DMS79 treated with DMSO at 0.1 percent for 48 hours (cell line): ENCODE data around the gene COL4A4.

Experiments used
- DNase-seq: peaks from one replicate; lab custom pipeline; 2025; lab: John Stamatoyannopoulos, UW

The COL4A4 gene

GRCh38 chr2:227161947-227162346 is 2.1 kb downstream of the COL4A4 start:
- DNase-seq, result no peak

DNA sequence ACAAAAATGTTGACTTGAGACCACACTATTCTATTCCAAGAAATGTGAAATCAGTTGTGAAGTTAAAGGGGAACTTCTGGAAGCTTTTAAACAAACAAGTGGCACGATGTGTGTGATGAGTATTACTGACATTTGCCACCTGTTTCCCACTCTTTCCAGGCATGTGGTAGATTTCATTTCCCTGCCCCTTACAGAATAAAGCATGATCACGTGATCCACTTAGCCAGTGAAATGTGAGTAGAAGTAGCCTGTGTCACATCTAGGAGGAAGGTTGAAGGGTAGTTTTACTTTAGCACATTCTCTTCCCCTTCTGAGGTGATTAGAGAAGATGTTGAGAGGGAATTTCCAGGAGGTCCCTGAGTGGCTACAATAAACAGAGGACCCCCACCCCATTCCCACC is 3.8 kb downstream of the COL4A4 start:
- no peak for DNase-seq

- DNase-seq, result no peak
Observed at GRCh38 chr2:227154986-227155774, 8.8 kb downstream of the COL4A4 start.

- no peak for DNase-seq
Observed at GRCh38 chr2:227153758-227154486, 10.1 kb downstream of the COL4A4 start.

- DNase-seq, result no peak
Observed at GRCh38 chr2:227153307-227153706, 10.7 kb downstream of the COL4A4 start.

DNA sequence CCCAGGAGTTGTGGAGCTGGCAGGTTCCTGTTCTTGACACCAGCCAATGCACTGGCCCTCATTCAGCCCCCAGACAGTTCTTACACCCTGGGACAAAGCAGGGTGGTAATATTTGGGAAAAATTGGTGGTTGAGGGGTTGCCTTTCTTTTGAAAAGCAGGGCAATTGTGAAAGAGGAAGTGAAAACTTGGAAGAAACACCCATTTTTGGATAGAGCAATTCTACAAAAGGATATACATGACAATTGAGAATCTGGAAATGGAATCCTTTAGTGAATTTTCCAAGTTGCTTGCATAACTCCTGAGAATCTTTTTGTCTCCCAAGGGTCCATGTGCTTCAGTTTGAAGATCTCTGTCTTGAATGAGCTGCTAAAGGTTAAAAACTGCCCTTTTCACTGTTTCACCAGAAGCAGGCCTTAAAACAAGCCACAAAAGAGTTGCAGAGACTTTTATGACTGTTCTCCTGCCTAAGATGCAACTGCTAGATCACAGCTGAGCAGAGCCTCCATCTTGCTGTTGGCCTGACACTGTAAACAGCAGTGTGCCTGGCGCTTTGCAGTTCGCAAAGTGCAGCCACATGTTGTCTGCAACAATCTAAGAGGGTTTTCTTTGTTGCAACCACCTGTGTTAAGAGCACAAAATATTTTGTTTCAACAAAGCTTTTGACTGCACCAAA is 11.8 kb downstream of the COL4A4 start:
- no peak for DNase-seq

GRCh38 chr2:227150222-227150936 is 13.6 kb downstream of the COL4A4 start:
- no peak for DNase-seq

DNA sequence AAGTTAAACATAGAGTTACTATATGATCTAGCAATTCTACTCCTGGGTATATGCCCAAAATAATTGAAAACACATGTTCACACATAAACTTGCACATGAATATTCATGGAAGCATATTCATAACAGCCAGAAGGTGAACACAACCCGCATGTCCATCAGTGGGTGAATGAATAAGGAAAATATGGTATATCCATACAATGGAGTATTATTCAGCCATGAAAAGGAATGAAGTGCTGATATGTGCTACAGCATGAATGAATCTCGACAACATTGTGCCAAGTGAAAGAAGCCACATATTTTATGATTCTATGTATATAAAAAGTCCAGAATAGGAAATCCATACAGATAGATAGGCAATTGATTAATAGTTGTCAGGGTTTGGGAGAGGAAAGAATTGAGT is 15.9 kb downstream of the COL4A4 start:
- no peak for DNase-seq

GRCh38 chr2:227147023-227147422 is 17.0 kb downstream of the COL4A4 start:
- DNase-seq, result no peak

GRCh38 chr2:227146456-227146855 is 17.5 kb downstream of the COL4A4 start:
- no peak for DNase-seq

- DNase-seq, result no peak
Observed at GRCh38 chr2:227143895-227144294, 20.1 kb downstream of the COL4A4 start.

DNA sequence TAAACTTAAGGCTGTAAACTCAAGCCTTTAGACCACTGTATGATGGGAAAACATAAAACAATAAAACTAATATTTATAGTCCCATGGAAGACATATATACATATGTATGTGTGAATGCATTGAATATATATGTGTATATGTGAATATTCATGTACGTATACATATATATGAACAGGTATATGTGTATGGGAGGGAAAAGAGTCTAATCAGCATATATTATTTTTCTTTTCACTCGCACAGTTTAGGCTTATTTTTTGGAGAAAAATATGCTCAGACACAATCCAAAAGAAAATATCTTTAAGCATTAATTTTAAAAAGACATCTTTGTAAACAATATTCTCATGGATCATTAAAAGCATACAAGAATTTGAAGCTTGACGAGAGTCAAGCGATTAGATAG is 22.7 kb downstream of the COL4A4 start:
- no peak for DNase-seq

GRCh38 chr2:227134591-227134990 is 29.4 kb downstream of the COL4A4 start:
- no peak for DNase-seq

DNA sequence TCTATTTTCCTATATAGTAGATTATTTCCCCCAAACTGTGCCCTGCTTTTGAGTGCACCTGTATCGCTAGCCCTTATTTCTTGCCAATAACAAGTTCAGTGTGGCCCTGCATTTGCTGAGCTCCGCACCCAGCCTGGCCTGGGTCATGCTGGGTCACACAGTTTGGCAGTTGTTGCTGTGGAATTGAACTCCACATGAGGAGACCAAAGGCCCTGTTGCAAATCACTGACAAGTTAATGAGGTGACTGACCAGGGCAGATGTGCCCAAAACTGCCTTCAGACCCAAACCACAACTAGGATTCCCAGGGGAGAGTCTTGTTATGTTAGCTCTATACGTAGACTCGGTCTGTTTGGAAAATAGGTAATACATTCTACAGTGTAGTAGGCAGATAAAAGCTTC is 31.0 kb downstream of the COL4A4 start:
- no peak for DNase-seq

DNA sequence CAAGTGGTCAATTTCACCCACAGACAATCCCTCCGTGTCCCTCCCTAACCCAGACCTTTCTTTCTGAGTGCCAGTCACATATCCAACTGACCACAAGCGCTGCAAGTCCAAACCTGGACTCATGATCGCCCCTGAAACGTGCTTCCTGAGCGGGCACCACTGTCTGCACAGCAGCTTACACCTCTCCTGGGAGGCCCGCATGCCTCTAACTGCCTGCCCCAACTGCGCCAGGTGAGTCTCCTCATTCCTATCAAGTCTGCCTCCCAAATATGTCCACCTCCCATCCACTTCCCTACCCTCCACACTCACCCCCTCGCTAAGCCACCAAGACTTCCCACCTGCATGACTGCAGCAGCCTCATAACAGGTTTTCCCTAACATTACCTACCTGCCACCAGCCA is 33.4 kb downstream of the COL4A4 start:
- DNase-seq, result no peak

- no peak for DNase-seq
Observed at GRCh38 chr2:227127201-227127600, 36.8 kb downstream of the COL4A4 start.

DNA sequence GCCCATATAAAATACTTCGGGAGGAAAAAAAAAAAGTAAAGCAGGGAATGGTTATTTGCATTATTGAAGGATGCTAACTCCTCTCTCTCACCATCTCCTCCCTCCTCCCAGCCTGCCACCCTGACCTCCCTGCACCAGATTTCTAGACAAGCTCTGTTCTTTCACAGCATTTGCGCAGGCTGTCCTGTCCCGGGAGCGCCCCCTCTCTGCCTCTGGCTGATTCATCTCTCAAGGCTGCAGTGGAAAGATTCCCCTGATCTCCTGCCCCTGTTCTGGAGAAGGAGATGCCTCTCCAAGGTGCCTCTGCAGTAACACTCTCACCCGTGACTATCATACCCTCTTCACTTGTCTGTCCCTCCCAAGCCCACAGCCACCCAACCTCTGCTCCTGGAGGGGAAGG is 38.5 kb downstream of the COL4A4 start:
- DNase-seq, result no peak

DNA sequence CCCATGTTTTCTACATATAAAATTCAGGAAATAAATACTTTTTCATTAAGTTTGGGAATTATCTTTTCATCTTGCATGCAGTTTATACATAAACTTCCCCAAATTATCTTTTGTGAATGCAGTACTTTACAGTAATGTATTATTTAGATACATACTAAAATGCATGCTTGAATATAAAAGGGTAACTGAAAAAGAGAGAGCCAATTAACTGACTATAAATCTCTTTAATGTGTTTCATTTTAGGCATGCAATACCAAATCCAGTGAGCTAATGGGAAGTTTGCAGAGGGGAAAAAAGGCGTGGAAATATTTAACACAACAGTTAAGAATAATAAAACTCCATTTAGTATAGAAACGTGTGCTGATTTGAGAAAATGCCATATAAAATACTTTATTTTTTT is 39.2 kb downstream of the COL4A4 start:
- no peak for DNase-seq

GRCh38 chr2:227123697-227124096 is 40.3 kb downstream of the COL4A4 start:
- DNase-seq, result no peak

- no peak for DNase-seq
Observed at GRCh38 chr2:227118353-227118752, 45.7 kb downstream of the COL4A4 start.

DNA sequence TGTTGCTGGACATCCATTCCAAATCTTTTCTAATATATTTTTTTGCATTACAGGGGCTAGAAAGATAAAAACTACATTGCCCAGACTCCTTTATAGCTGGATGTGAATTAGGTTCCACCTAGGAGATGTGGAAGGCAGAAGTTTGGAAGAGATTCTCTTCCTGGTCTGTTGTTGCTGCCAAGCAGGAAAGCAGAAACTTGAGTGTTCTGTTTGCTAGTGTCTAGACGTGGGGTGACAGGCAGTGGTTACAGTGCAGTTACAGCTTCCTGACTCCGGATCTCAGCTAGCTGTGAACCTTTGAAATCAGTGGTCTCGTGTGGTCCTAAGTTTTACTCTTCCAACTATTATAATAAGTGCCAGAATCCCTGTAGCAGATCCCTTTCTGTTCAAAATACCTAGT is 46.2 kb downstream of the COL4A4 start:
- no peak for DNase-seq

DNA sequence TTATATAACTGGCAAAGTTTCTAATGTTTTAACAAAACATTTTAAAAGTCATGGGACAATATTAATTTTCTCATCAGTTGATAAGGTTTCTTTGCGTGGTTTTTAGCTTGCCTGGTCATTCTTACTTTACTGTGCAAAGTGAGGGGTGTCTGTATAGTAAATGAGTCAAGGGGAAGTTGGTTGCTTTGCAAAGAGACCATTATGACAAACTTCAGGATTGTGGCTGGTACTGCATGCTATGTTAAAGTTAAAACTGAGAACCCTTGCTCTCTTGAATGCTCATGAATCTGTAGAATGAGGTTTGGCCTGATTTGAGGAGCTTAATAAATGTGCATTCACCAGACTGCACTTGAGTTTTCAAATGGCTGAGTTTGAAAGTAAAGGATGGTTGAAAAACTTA is 47.0 kb downstream of the COL4A4 start:
- no peak for DNase-seq
